T-helper 1 cell treated with Interleukin-12 subunit alpha and Interleukin-12 subunit beta and Interleukin-4 antibody, amounts not matched to agents 30 μg/mL and 1 μg/mL, for 36 hours (primary cell): ENCODE results near the gene MAP3K14.
A peak's percentile ranks its signal among the peaks of the same experiment; 100 is the strongest.

Experiments
- H3K27ac Mint-ChIP-seq: one replicate; pipeline ENCODE4 v1.8.0; 2021; ENCODE audit warnings: mild to moderate bottlenecking, mixed read lengths
- H3K27me3 Mint-ChIP-seq: one replicate; pipeline ENCODE4 v1.8.0; 2021; ENCODE audit warnings: low read depth, mixed read lengths
- H3K36me3 Mint-ChIP-seq: one replicate; pipeline ENCODE4 v1.8.0; 2021; ENCODE audit warnings: low read depth, mixed read lengths
- H3K4me1 Mint-ChIP-seq: one replicate; pipeline ENCODE4 v1.8.0; 2021; ENCODE audit warnings: low read depth, mixed read lengths
- H3K4me3 Mint-ChIP-seq: one replicate; pipeline ENCODE4 v1.8.0; 2021; ENCODE audit warnings: mild to moderate bottlenecking, moderate library complexity, mixed read lengths
- H3K9me3 Mint-ChIP-seq: one replicate; pipeline ENCODE4 v1.8.0; 2021; ENCODE audit warnings: mixed read lengths

MAP3K14 gene

DNA sequence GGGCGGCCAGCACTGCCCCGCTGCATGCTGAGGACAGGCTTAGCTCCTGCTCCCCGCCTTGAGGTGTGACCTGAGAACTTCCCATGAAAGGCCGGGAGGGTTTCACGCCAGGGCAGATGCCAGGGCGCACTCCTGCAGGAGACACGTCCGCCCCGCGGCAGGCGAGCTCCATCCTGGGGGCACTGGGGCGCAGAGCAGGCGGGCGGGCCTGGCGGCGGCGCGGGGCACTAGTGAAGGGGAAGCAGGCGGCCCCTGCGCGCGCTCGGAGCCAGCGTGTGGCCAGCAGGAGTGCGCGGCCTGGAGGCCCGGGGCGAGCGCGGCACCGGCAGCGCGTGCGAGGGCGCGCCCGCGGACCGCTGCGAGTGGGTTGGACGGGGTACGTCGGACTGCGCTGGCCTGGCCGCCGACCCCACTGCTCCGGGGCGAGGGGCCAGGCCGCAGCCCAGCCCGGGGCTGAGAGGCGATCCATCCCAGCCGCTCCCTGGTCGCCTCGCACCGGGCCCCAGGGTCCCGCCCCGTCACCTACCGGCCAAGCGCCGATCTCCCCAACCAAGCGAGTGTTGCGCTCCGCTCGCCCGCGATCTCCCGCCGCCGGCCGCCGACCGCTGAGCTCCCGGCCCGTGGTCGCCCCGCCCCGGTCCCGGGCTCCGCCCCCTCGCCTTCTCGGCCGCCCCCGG, at the start of gene MAP3K14:
TSS of gene MAP3K14 (minus strand) at position 587 of the 677 bp plus-strand sequence. CDS start 26,275 bp downstream, outside the sequence.
- no peaks in the 10 kb centered on the region for H3K9me3 Mint-ChIP-seq
- H3K27ac Mint-ChIP-seq, result peak within 1 kb of the TSS; percentile 94
- H3K4me1 Mint-ChIP-seq, result peaks cover 66% of the 10 kb centered on the region
- peaks cover 34% of the 10 kb centered on the region for H3K36me3 Mint-ChIP-seq
- peak within 1 kb of the TSS; percentile 93 for H3K4me3 Mint-ChIP-seq
- no peaks in the 10 kb centered on the region for H3K27me3 Mint-ChIP-seq

DNA sequence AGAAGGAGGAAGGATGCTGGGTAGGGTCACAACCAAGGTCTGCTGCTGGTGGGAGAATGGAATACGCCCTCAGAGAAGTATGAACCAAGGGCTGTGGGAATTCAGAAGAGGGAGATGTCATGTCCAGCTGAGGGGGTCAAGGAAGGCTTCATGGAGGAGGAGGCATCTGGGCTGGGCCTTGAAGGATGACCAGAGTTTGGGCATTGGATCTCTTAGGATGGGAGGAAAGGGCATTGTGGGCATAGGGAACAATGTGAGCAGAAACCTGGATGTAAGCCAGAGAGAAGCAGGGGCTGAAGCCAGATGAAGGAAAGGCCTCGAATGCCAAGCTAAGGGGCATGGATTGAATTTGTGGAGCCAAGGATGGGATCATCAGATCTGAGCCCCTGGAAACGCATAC, 49.2 kb upstream of the MAP3K14 start:
- H3K9me3 Mint-ChIP-seq, result peaks cover 6% of the 10 kb centered on the region
- peaks cover 32% of the 10 kb centered on the region for H3K27me3 Mint-ChIP-seq
- no peak overlapping the region for H3K27ac Mint-ChIP-seq
- peaks cover 5% of the 10 kb centered on the region for H3K4me1 Mint-ChIP-seq
- no peak overlapping the region for H3K4me3 Mint-ChIP-seq
- H3K36me3 Mint-ChIP-seq, result no peaks in the 10 kb centered on the region

- Mint-ChIP-seq H3K9me3 (peaks cover 6% of the 10 kb centered on the region), H3K4me3 (no peak overlapping the region), H3K27me3 (peaks cover 28% of the 10 kb centered on the region), H3K36me3 (no peaks in the 10 kb centered on the region), H3K27ac (no peak overlapping the region), H3K4me1 (no peaks in the 10 kb centered on the region)
Observed at GRCh38 chr17:45364531-45365390, 47.9 kb upstream of the MAP3K14 start.

DNA sequence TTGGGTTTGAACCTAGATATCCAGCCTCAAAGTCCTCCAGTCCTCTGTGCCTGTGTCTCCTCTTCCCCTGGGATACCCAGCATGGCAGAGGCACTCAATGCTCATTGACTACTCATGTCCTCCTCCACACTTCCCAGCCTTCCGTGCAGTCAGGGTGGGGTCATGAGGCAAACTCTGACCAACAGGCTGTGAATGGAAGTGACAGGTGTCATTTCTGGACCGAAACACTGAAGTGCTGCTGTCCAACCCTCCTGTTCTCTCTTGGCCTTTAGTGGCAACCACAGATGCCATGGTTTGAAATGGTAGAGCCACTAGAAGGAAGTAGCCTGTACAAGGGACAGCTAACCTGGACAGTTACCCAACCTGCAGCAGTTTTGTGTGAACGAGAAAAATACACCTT, 46.7 kb upstream of the MAP3K14 start:
- no peak overlapping the region for H3K27ac Mint-ChIP-seq
- no peaks in the 10 kb centered on the region for H3K36me3 Mint-ChIP-seq
- no peak overlapping the region for H3K4me3 Mint-ChIP-seq
- peaks cover 25% of the 10 kb centered on the region for H3K27me3 Mint-ChIP-seq
- peaks cover 6% of the 10 kb centered on the region for H3K9me3 Mint-ChIP-seq
- H3K4me1 Mint-ChIP-seq, result no peaks in the 10 kb centered on the region

DNA sequence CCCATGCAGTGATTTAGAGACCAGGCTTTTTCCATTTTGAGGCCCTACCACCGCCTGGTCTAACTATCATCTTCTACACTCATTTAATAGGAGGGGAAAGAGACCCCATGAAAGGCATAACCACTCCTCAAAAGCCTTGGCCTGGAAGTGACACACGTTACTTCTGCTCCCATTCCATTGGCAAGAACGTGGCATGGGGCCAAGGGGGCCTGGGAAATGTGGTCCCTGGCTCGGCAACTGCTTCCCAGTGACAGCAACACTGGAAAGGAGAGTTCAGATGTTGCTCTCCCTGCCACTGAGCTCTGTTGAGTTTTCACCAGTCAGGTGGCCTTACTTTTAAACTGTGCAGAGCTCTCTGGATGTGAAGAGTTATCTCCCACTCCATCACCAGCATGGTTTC, 45.2 kb upstream of the MAP3K14 start:
- Mint-ChIP-seq H3K27me3 (peaks cover 25% of the 10 kb centered on the region), H3K9me3 (peaks cover 6% of the 10 kb centered on the region), H3K27ac (no peak overlapping the region)

DNA sequence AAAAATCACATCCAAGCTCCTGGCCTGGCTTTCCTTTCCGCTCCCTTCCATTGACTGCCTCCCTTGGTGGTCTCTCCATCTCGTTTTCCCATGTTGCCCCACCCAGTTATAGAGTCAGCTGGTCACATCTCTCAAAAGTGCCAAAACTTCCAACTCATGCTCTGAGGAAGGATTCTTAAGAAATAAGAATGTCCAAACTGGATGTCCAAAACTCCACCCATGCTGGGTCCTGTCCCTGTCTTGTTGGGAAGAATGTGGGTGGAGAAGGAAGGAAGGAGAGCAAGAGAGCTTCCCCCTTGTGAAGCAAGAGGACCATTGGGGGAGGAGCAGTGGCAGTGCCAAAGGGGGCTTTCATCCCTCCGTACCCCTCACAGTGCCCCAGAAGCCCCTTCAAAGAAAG, 44.6 kb upstream of the MAP3K14 start:
- Mint-ChIP-seq H3K9me3 (peaks cover 6% of the 10 kb centered on the region), H3K27ac (no peak overlapping the region), H3K27me3 (peaks cover 25% of the 10 kb centered on the region), H3K4me1 (no peaks in the 10 kb centered on the region), H3K4me3 (no peak overlapping the region), H3K36me3 (no peaks in the 10 kb centered on the region)

More for the DNA sequence above, 45.2 kb upstream of the MAP3K14 start:
- no peak overlapping the region for H3K4me3 Mint-ChIP-seq
- H3K36me3 Mint-ChIP-seq, result no peaks in the 10 kb centered on the region
- H3K4me1 Mint-ChIP-seq, result no peaks in the 10 kb centered on the region

- Mint-ChIP-seq H3K9me3 (peaks cover 3% of the 10 kb centered on the region), H3K27me3 (peaks cover 21% of the 10 kb centered on the region), H3K27ac (no peak overlapping the region), H3K36me3 (peaks cover 2% of the 10 kb centered on the region), H3K4me1 (peaks cover 9% of the 10 kb centered on the region), H3K4me3 (no peak overlapping the region)
Observed at GRCh38 chr17:45357364-45357997, 40.7 kb upstream of the MAP3K14 start.

- Mint-ChIP-seq H3K27ac (no peak overlapping the region), H3K27me3 (peaks cover 25% of the 10 kb centered on the region), H3K36me3 (peaks cover 4% of the 10 kb centered on the region), H3K4me1 (peaks cover 14% of the 10 kb centered on the region), H3K9me3 (peaks cover 17% of the 10 kb centered on the region), H3K4me3 (no peak overlapping the region)
Observed at GRCh38 chr17:45355087-45355486, 38.3 kb upstream of the MAP3K14 start.

GRCh38 chr17:45353043-45353442, 36.2 kb upstream of the MAP3K14 start:
- Mint-ChIP-seq H3K27me3 (peaks cover 38% of the 10 kb centered on the region), H3K4me1 (peaks cover 14% of the 10 kb centered on the region), H3K36me3 (peaks cover 4% of the 10 kb centered on the region), H3K9me3 (peaks cover 17% of the 10 kb centered on the region), H3K4me3 (no peak overlapping the region), H3K27ac (peak overlapping the region; percentile 47)

DNA sequence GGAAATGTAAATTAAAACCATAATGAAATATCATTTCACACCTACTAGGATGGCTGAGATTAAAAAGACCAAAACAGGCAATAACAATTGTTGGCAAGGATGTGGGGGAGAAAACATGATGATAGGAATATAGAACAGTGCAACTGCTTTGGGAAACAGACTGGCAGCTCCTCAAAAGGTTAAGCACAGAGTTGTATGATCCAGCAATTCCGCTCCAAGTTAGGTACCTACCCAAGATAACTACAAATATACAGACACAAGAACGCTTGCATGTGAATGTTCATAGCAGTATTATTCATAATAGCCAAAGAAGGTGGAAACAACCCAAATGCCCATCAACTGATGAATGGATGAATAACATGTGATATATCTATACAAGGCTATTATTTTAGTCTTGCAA, 35.0 kb upstream of the MAP3K14 start:
- Mint-ChIP-seq H3K27ac (no peak overlapping the region), H3K9me3 (peaks cover 17% of the 10 kb centered on the region), H3K4me1 (peaks cover 14% of the 10 kb centered on the region), H3K27me3 (peaks cover 38% of the 10 kb centered on the region), H3K4me3 (no peak overlapping the region), H3K36me3 (peaks cover 4% of the 10 kb centered on the region)

GRCh38 chr17:45347444-45347843, 30.6 kb upstream of the MAP3K14 start:
- H3K9me3 Mint-ChIP-seq, result peaks cover 14% of the 10 kb centered on the region

GRCh38 chr17:45346216-45347015, 29.6 kb upstream of the MAP3K14 start:
- Mint-ChIP-seq H3K4me1 (peaks cover 2% of the 10 kb centered on the region), H3K9me3 (peaks cover 5% of the 10 kb centered on the region), H3K36me3 (peaks cover 2% of the 10 kb centered on the region), H3K4me3 (no peak overlapping the region), H3K27ac (no peak overlapping the region), H3K27me3 (peaks cover 26% of the 10 kb centered on the region)

More at GRCh38 chr17:45347444-45347843, 30.6 kb upstream of the MAP3K14 start:
- Mint-ChIP-seq H3K4me1 (peaks cover 5% of the 10 kb centered on the region), H3K27me3 (peaks cover 28% of the 10 kb centered on the region), H3K4me3 (no peak overlapping the region), H3K36me3 (peaks cover 2% of the 10 kb centered on the region), H3K27ac (no peak overlapping the region)

DNA sequence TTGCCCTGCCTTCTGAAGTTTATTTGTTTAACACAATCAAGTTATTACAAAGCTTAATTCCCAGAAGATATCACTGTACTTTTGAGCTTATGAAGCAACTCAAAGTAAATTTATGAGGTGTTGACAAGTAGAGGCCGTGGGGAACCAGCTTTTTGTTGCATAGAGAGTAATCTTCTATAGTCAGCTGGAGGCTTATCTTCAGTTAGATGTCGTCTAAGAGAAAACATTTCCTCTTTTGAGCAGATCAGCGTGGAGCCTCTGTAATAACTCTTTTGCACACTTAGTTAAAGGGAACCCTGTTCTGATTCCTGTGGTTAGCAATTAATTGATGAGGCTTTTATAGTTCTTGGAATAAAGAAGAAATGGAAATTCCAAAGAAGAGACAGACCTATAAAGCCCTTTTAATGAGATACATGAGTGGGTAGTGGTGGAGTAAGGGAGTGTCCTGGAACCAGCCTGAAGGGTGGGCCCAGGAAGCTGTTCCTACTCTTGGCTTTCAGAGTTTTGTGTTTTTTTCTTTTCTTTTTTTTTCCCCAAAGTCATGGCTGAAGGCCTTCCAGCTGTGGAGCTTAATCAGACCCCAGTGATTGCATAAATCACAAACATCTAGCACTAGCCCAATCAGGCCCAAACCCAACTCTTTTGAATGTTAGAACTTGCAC, 28.9 kb upstream of the MAP3K14 start:
- Mint-ChIP-seq H3K27me3 (peaks cover 20% of the 10 kb centered on the region), H3K36me3 (no peaks in the 10 kb centered on the region), H3K27ac (no peak overlapping the region), H3K4me3 (no peak overlapping the region), H3K9me3 (no peaks in the 10 kb centered on the region), H3K4me1 (peaks cover 2% of the 10 kb centered on the region)

DNA sequence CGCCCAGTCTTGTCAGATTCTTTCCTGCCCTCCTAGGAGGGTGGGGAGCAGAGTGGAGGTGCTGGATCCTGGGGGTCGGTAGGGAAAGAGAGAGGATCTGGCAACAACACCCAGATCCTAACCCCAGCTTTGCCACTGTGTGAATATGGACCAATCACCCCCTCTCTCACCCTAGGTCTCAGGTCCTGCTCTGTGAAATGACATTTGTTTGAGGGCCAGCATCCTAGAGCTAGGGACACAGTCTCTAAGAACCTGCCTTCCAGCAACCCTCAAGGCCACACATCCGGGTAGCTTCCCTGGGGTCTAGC, 28.4 kb upstream of the MAP3K14 start:
- Mint-ChIP-seq H3K27ac (no peak overlapping the region), H3K4me3 (no peak overlapping the region), H3K27me3 (peaks cover 20% of the 10 kb centered on the region), H3K4me1 (peaks cover 2% of the 10 kb centered on the region), H3K9me3 (no peaks in the 10 kb centered on the region), H3K36me3 (no peaks in the 10 kb centered on the region)
